ENCODE measurements around the gene IL1R2.

IL1R2 gene

DNA sequence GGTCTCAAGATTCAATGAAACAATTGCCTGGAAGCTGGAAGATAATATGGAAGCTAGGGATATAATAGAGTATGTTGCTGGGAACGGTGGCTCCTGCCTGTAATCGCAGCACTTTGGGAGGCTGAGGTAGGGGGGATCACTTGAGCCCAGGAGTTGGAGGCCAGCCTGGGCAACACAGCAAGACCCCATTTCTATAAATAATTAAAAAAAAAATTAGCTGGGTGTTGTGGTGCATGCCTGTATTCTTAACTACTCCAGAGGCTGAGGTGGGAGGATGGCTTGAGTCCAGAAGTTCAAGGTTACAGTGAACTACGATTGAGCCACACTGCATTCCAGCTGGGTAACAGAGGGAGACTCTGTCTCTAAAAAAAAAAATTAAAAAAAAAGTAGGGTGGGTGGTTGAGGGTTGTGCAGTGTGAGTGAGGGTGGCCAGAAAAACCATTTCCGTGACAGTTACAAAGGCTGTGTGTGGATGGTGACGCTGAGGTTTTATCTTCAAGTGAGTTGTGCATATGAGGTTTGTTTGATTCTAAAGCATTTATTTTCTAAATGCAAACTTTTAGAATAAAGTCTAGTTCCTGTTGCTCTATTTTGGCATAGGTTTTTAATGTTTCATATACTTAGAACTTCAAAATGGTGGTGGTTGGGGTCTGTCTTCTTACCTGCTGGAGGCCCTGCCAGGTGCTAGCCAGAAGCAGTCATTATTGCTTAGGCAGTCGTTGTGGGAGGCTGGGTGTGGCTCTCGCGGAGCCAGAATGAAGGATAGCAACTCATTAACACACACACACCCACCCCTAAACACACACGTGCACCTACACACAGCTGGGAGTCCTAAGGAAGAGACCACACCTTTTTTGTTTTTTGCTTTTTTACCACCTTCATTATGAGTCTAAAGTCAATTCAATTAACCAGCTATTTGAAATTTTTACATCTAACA, 4.7 kb upstream of the IL1R2 start:
- H3K4me3 ChIP-seq (ENCODE audit: low read depth, low read length), result no peak overlapping the region

DNA sequence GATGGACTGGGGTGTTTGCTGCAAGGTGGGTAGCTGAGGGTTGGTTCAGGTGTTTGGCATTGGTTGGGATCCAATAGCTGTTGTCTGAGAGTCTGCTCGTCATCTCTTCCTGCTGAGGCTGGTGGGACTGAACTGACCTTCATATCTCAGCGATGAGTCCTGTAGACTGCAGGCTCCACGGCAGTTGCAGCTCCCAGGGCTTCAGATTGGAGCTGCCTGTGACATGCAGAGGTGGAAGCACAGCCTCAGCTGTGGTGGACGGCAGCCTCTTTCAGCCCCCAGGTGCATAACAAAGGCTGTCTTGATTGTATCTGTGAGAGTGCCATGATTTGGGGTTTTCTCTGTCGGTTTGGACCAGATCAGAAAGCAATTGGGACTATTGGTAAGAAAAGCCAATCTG, 3.9 kb upstream of the IL1R2 start:
- H3K4me3 ChIP-seq (ENCODE audit: low read depth, low read length), result no peak overlapping the region
- TF ChIP-seq, protein P1, sequence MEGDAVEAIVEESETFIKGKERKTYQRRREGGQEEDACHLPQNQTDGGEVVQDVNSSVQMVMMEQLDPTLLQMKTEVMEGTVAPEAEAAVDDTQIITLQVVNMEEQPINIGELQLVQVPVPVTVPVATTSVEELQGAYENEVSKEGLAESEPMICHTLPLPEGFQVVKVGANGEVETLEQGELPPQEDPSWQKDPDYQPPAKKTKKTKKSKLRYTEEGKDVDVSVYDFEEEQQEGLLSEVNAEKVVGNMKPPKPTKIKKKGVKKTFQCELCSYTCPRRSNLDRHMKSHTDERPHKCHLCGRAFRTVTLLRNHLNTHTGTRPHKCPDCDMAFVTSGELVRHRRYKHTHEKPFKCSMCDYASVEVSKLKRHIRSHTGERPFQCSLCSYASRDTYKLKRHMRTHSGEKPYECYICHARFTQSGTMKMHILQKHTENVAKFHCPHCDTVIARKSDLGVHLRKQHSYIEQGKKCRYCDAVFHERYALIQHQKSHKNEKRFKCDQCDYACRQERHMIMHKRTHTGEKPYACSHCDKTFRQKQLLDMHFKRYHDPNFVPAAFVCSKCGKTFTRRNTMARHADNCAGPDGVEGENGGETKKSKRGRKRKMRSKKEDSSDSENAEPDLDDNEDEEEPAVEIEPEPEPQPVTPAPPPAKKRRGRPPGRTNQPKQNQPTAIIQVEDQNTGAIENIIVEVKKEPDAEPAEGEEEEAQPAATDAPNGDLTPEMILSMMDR (IDR thresholded peaks at IDR 0.05; ENCODE audit: insufficient read depth, low read depth, low read length, missing control alignments), result no peak
- DNase-seq (ENCODE audit: low read depth), result no peak

More for the DNA sequence above, 4.7 kb upstream of the IL1R2 start:
- DNase-seq (ENCODE audit: low read depth), result no peak
- TF ChIP-seq, protein P1 (IDR thresholded peaks at IDR 0.05; ENCODE audit: insufficient read depth, low read depth, low read length, missing control alignments), result no peak

DNA sequence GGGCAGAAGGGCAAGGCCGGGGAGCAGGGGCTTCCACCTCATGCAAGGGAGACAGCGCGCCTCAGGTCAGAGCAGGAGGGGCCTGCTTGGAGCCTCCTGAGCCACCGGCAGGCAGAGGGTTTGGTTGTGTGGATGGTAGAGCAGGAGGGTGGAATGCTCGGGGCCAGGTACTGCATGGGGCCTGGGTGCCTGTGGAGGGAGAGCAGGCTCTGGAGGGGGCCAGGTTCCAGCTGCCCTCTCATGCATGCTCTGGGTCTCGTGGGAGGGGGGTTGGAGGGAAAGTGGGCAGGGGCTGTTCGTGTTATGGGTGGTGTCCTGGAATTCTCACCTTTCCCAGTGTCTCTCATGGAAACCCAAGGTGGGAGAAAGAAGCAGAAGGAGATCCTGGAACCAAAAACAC, 3.2 kb upstream of the IL1R2 start:
- no peak for DNase-seq (ENCODE audit: low read depth)
- H3K4me3 ChIP-seq (ENCODE audit: low read depth, low read length), result no peak overlapping the region
- TF ChIP-seq, protein P1 (IDR thresholded peaks at IDR 0.05; ENCODE audit: insufficient read depth, low read depth, low read length, missing control alignments), result no peak

DNA sequence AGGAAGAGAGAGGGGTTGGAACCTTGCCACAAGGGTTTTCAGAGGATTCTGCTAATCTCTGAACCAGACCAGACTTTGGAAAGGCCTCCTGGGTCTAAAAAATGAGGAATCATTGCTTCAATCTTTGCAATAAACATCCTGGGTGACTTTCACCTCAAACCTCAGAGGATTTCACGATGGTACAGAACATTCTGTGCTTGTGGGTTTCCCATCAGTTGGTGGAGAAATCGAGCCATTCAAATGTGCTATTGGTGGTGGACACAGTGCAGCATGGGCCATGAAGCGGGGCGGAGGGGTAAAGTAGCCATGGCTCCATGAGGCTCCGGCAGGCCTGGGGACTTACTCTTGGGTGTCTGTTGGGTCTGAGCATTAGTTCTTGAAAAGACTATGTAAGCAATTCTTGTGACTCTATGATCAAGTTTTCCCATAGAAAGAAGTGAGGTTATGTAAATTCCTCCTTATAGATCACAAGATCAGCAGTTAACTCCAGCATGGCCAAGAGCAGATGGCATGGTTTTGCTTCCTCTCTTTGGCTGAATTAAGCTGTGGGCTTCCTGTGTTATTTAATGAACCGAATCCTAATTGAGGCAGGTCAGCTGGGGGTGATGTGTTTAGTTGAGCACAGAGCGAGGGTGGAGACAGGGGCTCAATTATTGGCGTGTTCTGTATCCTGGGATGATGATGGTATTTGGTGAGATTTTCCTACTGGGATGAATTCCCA, 1.9 kb upstream of the IL1R2 start:
- no peak for DNase-seq (ENCODE audit: low read depth)
- TF ChIP-seq, protein P1 (IDR thresholded peaks at IDR 0.05; ENCODE audit: insufficient read depth, low read depth, low read length, missing control alignments), result no peak
- H3K4me3 ChIP-seq (ENCODE audit: low read depth, low read length), result no peak overlapping the region

DNA sequence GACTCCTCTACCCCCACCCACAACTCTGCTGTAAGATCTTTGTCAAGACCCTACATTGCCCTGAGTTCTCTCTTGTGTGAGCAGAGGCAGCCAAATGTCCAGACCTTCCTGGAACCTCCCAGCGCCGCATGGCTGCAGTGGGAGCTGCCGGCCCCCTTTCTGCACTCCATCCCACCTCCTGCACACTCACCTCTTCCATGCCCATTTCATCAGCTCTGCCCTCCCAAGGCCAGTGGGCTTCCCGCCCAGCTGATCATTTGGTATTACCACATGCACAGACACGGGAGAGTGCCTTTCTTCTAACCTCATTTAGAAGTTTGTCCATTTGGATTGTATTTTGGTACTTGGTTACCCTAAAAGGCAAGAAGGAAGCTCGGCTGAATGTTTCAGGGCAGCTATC, 2.0 kb downstream of the IL1R2 start:
- no peak overlapping the region for H3K4me3 ChIP-seq (ENCODE audit: low read depth, low read length)
- no peak for DNase-seq (ENCODE audit: low read depth)
- TF ChIP-seq, protein P1 (IDR thresholded peaks at IDR 0.05; ENCODE audit: insufficient read depth, low read depth, low read length, missing control alignments), result no peak

DNA sequence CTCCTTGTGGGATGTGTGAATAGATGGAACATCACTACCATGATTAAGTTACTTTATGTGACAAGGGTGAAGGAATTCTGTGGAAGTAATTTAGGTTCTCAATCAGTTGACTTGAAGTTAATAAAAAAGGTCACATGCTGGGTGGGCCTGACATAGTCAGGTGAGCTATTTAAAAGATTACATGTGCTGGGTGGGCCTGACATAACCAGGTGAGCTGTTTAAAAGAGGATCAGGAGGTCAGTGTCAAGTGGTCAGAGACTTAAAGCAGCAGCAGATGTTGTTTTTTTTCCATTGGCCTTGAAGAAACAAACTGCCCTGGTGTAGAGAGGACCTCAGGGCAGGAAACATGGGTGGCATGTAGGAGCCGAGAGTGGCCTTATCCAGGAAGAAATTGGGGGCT, 3.3 kb downstream of the IL1R2 start:
- no peak for DNase-seq (ENCODE audit: low read depth)
- H3K4me3 ChIP-seq (ENCODE audit: low read depth, low read length), result no peak overlapping the region
- TF ChIP-seq, protein P1 (IDR thresholded peaks at IDR 0.05; ENCODE audit: insufficient read depth, low read depth, low read length, missing control alignments), result no peak

All from GM12865 (cell line).